HuH-7.5 (cell line): ENCODE results near the gene LRP6.
"Not testable (repeated sequence)": the region's sequence is repeated elsewhere in the genome, so short reads cannot be mapped to it uniquely, and the experiment has no call there.

Experiments used
- DNase-seq: peaks from one replicate; pipeline ENCODE4 v3.0.0; 2011; ENCODE audit warnings: low spot score

Gene LRP6

GRCh38 chr12:12116677-12117076 is 150.2 kb downstream of the LRP6 start:
- DNase-seq: no peak

GRCh38 chr12:12115514-12115913 is 151.3 kb downstream of the LRP6 start:
- DNase-seq: no peak

GRCh38 chr12:12110923-12111555 is 155.8 kb downstream of the LRP6 start:
- DNase-seq: not testable (repeated sequence)

- DNase-seq: no peak
Measured at GRCh38 chr12:12108441-12109058, 158.3 kb downstream of the LRP6 start.

GRCh38 chr12:12107678-12108077 is 159.2 kb downstream of the LRP6 start:
- DNase-seq: no peak

- DNase-seq: no peak
Measured at GRCh38 chr12:12099102-12099501, 167.7 kb downstream of the LRP6 start.

GRCh38 chr12:12098691-12099015 is 168.2 kb downstream of the LRP6 start:
- DNase-seq: no peak

- DNase-seq: no peak
Measured at GRCh38 chr12:12097891-12098690, 168.8 kb downstream of the LRP6 start.

- no peak for DNase-seq
Measured at GRCh38 chr12:12095021-12095420, 171.8 kb downstream of the LRP6 start.

GRCh38 chr12:12094481-12094880 is 172.4 kb downstream of the LRP6 start:
- DNase-seq: no peak

- no peak for DNase-seq
Measured at GRCh38 chr12:12091977-12092663, 174.7 kb downstream of the LRP6 start.

- no peak for DNase-seq
Measured at GRCh38 chr12:12091071-12091470, 175.8 kb downstream of the LRP6 start.

GRCh38 chr12:12088761-12089160 is 178.1 kb downstream of the LRP6 start:
- DNase-seq: no peak

GRCh38 chr12:12088147-12088546 is 178.7 kb downstream of the LRP6 start:
- DNase-seq: no peak

GRCh38 chr12:12087693-12088034 is 179.2 kb downstream of the LRP6 start:
- DNase-seq: no peak

GRCh38 chr12:12086973-12087692 is 179.7 kb downstream of the LRP6 start:
- DNase-seq: no peak

GRCh38 chr12:12086362-12086761 is 180.5 kb downstream of the LRP6 start:
- DNase-seq: no peak

- DNase-seq: no peak
Measured at GRCh38 chr12:12083688-12084087, 183.2 kb downstream of the LRP6 start.

GRCh38 chr12:12081836-12082497 is 184.9 kb downstream of the LRP6 start:
- DNase-seq: no peak

- no peak for DNase-seq
Measured at GRCh38 chr12:12079291-12079690, 187.6 kb downstream of the LRP6 start.

GRCh38 chr12:12072064-12072760 is 194.6 kb downstream of the LRP6 start:
- no peak for DNase-seq
